CD4-positive, alpha-beta T cell (primary cell): ENCODE results near the gene PRDM16. TPM values are rescaled to one million over a fixed set of nuclear protein-coding genes. Genes with fewer than 3 reads are reported as not detected.

Experiments
- ATAC-seq: fragments of 200-7000 bp; cut with Tn5 transposase; one replicate; pipeline ENCODE4 v1.10.0; 2022; ENCODE audit warnings: mild to moderate bottlenecking; ENCODE audit not compliant: poor library complexity
- CTCF ChIA-PET: fragments of 350-600 bp; sonication (Branson Sonifier 250); formaldehyde crosslinking; loops from one replicate; lab custom pipeline; 2021; ENCODE audit warnings: antibody characterized with exemption, inconsistent platforms; lab: Charles Lee
- POLR2A ChIA-PET: fragments of 350-600 bp; sonication (Branson Sonifier 250); formaldehyde crosslinking; loops from one replicate; lab custom pipeline; 2021; ENCODE audit warnings: antibody characterized with exemption, inconsistent platforms; lab: Charles Lee
- DNase-seq, 14 experiments: peaks; one replicate each; pipeline ENCODE4 v3.0.0-alpha.2; 2013 to 2020; ENCODE audit warnings: mixed read lengths in 2 of 14
- H3K27ac ChIP-seq, 2 donors: one replicate each; pipeline versions ENCODE4 v1.5.1 to v1.7.0; 2013; ENCODE audit warnings: low read length in 2 of 2, low read depth in 1 of 2, mild to moderate bottlenecking in 1 of 2
- H3K27me3 ChIP-seq, 2 experiments: 1 replicate in 1 of 2; 2 replicates in 1 of 2; pipeline versions ENCODE4 v1.6.1 to v1.7.0; 2013; ENCODE audit warnings: low read length in 2 of 2, control low read depth in 1 of 2, mild to moderate bottlenecking in 1 of 2, moderate library complexity in 1 of 2; ENCODE audit not compliant: insufficient read depth in 2 of 2, control insufficient read depth in 1 of 2
- H3K36me3 ChIP-seq: one replicate; pipeline ENCODE4 v1.6.1; 2013; ENCODE audit warnings: low read length, control low read depth; ENCODE audit not compliant: insufficient read depth
- H3K4me1 ChIP-seq: one replicate; pipeline ENCODE4 v1.6.1; 2013; ENCODE audit warnings: low read length, control low read depth; ENCODE audit not compliant: insufficient read depth
- H3K4me3 ChIP-seq: one replicate; pipeline ENCODE4 v1.5.1; 2013; ENCODE audit warnings: mild to moderate bottlenecking, low read length, moderate library complexity
- H3K9me3 ChIP-seq, 2 experiments: 1 replicate in 1 of 2; 2 replicates in 1 of 2; pipeline versions ENCODE4 v1.6.1 to v1.7.0; 2013; ENCODE audit warnings: low read length in 2 of 2, mild to moderate bottlenecking in 2 of 2, control low read depth in 1 of 2, moderate library complexity in 1 of 2; ENCODE audit not compliant: control insufficient read depth in 1 of 2, insufficient read depth in 1 of 2
- H3K27ac Mint-ChIP-seq: one replicate; pipeline ENCODE4 v1.8.0; 2020; ENCODE audit warnings: mixed read lengths
- H3K27me3 Mint-ChIP-seq: one replicate; pipeline ENCODE4 v1.8.0; 2021; ENCODE audit warnings: mixed read lengths
- H3K36me3 Mint-ChIP-seq: one replicate; pipeline ENCODE4 v1.8.0; 2021; ENCODE audit warnings: low read depth, mixed read lengths
- H3K4me1 Mint-ChIP-seq: one replicate; pipeline ENCODE4 v1.8.0; 2021; ENCODE audit warnings: low read depth, mixed read lengths
- H3K4me3 Mint-ChIP-seq: one replicate; pipeline ENCODE4 v1.8.0; 2020; ENCODE audit warnings: mild to moderate bottlenecking, mixed read lengths
- H3K9me3 Mint-ChIP-seq: one replicate; pipeline ENCODE4 v1.8.0; 2020; ENCODE audit warnings: mixed read lengths
- intact Hi-C, 2 experiments: fragments of 100-400 bp; cut with DNase I in 1 of 2; cut with micrococcal nuclease in 1 of 2; formaldehyde crosslinking; loops; one replicate each; pipeline versions ENCODE4 v1.15.1 to v1.9.0; 2023 to 2025; cut with DNase I, micrococcal nuclease
- total RNA-seq, 174 experiments: library from RNA in 2 of 174; stranded (reverse) in 2 of 174; gene quantifications; one replicate each; pipeline ENCODE4 v1.2.3 and lab custom pipeline; 2021 to 2026
- TF ChIP-seq, protein P1 (sequence below): fragments of 200-600 bp; IDR thresholded peaks from one replicate; pipeline ENCODE4 v1.8.0; 2022; ENCODE audit warnings: antibody characterized with exemption, mild to moderate bottlenecking

Gene PRDM16
- total RNA-seq, 2 experiments from 2014 or later: not detected

DNA sequence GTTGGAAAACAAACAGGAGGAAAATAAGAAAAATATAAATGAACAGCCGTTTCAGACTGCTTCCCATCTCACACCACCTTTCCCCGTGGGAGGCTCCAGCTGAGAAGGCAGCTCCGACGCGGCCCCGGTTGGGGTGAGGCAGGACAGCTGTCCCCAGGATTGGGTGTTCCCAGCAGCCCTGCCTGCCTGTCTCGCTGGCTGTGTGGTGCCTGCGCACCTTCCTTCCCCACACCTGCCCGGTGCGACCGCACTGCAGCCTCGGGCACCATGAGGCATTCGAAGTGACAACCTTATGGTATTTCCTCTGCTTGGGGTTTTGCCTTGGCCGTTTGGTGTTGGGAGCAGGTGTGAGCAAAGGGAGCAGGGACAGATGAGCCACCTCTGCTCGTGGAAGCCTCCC is 161.6 kb downstream of the PRDM16 start:
- Histone ChIP-seq H3K36me3 (no peaks in the 10 kb centered on the region), H3K9me3 (peaks cover 0 to 3% of the 10 kb centered on the region in 2 experiments), H3K4me3 (no peak overlapping the region), H3K27me3 (peaks cover 0 to 2% of the 10 kb centered on the region in 2 experiments), H3K4me1 (no peaks in the 10 kb centered on the region), H3K27ac (no peak overlapping the region)
- no peaks in the 10 kb centered on the region for H3K27me3 Mint-ChIP-seq
- no peak overlapping the region for H3K4me3 Mint-ChIP-seq
- CTCF ChIA-PET: no interaction called here
- no peaks in the 10 kb centered on the region for H3K9me3 Mint-ChIP-seq
- POLR2A ChIA-PET: no interaction called here
- intact Hi-C loops: no loop called here
- ATAC-seq: no peak
- no peaks in the 10 kb centered on the region for H3K4me1 Mint-ChIP-seq
- TF ChIP-seq, protein P1, sequence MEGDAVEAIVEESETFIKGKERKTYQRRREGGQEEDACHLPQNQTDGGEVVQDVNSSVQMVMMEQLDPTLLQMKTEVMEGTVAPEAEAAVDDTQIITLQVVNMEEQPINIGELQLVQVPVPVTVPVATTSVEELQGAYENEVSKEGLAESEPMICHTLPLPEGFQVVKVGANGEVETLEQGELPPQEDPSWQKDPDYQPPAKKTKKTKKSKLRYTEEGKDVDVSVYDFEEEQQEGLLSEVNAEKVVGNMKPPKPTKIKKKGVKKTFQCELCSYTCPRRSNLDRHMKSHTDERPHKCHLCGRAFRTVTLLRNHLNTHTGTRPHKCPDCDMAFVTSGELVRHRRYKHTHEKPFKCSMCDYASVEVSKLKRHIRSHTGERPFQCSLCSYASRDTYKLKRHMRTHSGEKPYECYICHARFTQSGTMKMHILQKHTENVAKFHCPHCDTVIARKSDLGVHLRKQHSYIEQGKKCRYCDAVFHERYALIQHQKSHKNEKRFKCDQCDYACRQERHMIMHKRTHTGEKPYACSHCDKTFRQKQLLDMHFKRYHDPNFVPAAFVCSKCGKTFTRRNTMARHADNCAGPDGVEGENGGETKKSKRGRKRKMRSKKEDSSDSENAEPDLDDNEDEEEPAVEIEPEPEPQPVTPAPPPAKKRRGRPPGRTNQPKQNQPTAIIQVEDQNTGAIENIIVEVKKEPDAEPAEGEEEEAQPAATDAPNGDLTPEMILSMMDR: no peak
- no peaks in the 10 kb centered on the region for H3K36me3 Mint-ChIP-seq
- DNase-seq: no peak
- H3K27ac Mint-ChIP-seq: no peak overlapping the region

DNA sequence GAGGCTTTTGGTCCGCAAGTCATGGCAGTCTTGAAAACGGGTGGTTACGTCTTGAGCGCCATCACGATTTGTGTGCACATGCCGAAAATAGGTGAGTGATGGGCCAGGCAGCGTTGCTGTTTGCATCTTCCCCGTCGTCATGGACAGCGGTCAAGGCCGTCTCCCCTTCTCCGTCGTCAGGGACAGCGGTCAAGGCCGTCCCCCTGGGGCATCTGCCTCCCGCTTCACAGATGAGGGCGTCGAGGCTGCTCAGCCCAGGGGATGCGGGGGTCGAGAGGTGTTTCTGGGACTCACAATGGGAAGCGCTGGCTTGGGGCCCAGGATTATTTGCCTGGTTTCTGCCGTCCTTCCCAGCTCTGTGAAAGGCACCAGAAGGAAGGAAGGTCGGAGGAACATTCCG is 162.2 kb downstream of the PRDM16 start:
- DNase-seq: no peak
- H3K27ac ChIP-seq: no peak overlapping the region
- Mint-ChIP-seq H3K27me3 (no peaks in the 10 kb centered on the region), H3K4me1 (no peaks in the 10 kb centered on the region), H3K27ac (no peak overlapping the region), H3K4me3 (no peak overlapping the region), H3K36me3 (no peaks in the 10 kb centered on the region), H3K9me3 (no peaks in the 10 kb centered on the region)
- peaks cover 0 to 2% of the 10 kb centered on the region in 2 experiments for H3K27me3 ChIP-seq
- ChIA-PET POLR2A (no interaction called here), CTCF (no interaction called here)
- no peaks in the 10 kb centered on the region for H3K36me3 ChIP-seq
- TF ChIP-seq, protein P1: no peak
- no peaks in the 10 kb centered on the region for H3K4me1 ChIP-seq
- no peak overlapping the region for H3K4me3 ChIP-seq
- intact Hi-C loops: no loop called here
- H3K9me3 ChIP-seq: peaks cover 0 to 3% of the 10 kb centered on the region in 2 experiments
- ATAC-seq: no peak

DNA sequence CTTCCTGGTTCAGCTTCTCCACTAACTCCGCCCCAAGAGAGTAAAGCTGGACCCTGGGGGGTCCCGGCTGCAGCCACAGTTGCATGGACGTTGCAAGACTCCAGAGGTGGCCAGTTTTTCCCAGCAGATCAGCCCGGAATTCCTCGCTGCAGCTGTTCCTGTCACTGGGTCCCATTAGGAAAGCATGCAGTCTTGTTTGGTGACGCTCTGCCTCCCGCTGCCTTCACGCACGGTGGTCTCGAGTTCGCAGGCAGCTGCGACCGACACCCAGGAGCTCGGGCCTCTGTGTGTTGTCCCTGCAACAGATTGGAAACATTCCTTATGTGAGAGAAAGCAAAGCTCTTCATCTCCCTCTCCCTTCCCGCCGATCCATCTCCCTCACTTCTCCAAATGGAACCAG is 162.8 kb downstream of the PRDM16 start:
- no peaks in the 10 kb centered on the region for H3K4me1 Mint-ChIP-seq
- no peaks in the 10 kb centered on the region for H3K9me3 Mint-ChIP-seq
- no peak for ATAC-seq
- no peak overlapping the region for H3K4me3 Mint-ChIP-seq
- no peak overlapping the region for H3K4me3 ChIP-seq
- no peaks in the 10 kb centered on the region for H3K27me3 Mint-ChIP-seq
- H3K36me3 ChIP-seq: no peaks in the 10 kb centered on the region
- TF ChIP-seq, protein P1: no peak
- H3K36me3 Mint-ChIP-seq: no peaks in the 10 kb centered on the region
- ChIA-PET CTCF (no interaction called here), POLR2A (no interaction called here)
- no peak overlapping the region for H3K27ac ChIP-seq
- intact Hi-C loops: no loop called here
- H3K9me3 ChIP-seq: peaks cover 0 to 3% of the 10 kb centered on the region in 2 experiments
- DNase-seq: no peak
- peaks cover 0 to 2% of the 10 kb centered on the region in 2 experiments for H3K27me3 ChIP-seq
- no peak overlapping the region for H3K27ac Mint-ChIP-seq
- H3K4me1 ChIP-seq: no peaks in the 10 kb centered on the region
